Stomach (tissue), 4 donors: ENCODE data around the gene FBXO9.

Experiments
- CTCF ChIP-seq, 7 experiments: fragments of 450-650 bp in 4 of 7; fragments of 200-600 bp in 3 of 7; sonication (generic) in 3 of 7; IDR thresholded peaks; one replicate each; pipeline ENCODE4 v1.5.1; 2016 to 2019; ENCODE audit warnings: antibody characterized with exemption in 7 of 7, control low read depth in 2 of 7, mild to moderate bottlenecking in 1 of 7
- POLR2A ChIP-seq, 4 donors: fragments of 450-650 bp; IDR thresholded peaks; one replicate each; pipeline ENCODE4 v1.6.1; 2016; ENCODE audit warnings: antibody characterized with exemption in 4 of 4, control low read depth in 2 of 4, mild to moderate bottlenecking in 1 of 4, moderate library complexity in 1 of 4

- no peak for TF ChIP-seq CTCF (IDR thresholded peaks at IDR 0.05)
- no peak for TF ChIP-seq POLR2A (IDR thresholded peaks at IDR 0.05)
Observed at GRCh38 chr6:53101006-53101405, 35.8 kb downstream of the FBXO9 start.
